ENCODE results near the gene IKBIP. TPM values are rescaled to one million over a fixed set of nuclear protein-coding genes. Genes with fewer than 3 reads are reported as not detected.

IKBIP gene
- total and polyA plus RNA-seq, 2 donors (not counting 1 experiment from before 2014, with no cell fraction given): 1.7 to 12.0 TPM

DNA sequence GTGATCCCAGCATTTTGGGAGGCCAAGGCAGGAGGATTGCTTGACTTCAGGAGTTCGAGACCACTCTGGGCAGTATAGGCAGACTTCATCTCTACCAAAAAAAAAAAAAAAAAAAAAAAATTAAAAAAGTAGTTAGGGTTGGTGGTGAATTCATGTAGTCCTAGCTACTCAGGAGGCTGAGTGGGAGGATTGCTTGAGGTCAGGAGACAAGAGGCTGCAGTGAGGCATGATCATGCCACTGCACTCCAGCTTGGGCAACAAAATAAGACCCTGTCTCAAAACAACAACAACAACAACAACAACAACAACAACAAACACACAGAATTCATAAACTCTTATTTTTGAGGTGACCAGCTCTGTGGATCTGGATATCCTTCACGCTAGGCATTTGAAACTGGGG is 34.0 kb downstream of the IKBIP start:
- WGBS (ENCODE audit: insufficient coverage): no CpG with 5 or more reads among the region's 2 CpGs
- H3K4me1 Mint-ChIP-seq: peaks cover 36% of the 10 kb centered on the region
- no peak overlapping the region for H3K4me3 ChIP-seq (ENCODE audit: control extremely low read depth in 1 of 5, extremely low read depth in 1 of 5, insufficient read depth in 1 of 5, low read depth in 2 of 5, low read length in 4 of 5)
- H3K27ac ChIP-seq (ENCODE audit: low read length in 2 of 2): no peak overlapping the region
- no peaks in the 10 kb centered on the region for H3K9me3 ChIP-seq (ENCODE audit: control extremely low read depth in 1 of 3, control insufficient read depth in 2 of 3, insufficient read depth in 1 of 3, low read length in 2 of 3)
- H3K4me3 Mint-ChIP-seq: no peak overlapping the region
- no peaks in the 10 kb centered on the region for H3K79me2 ChIP-seq (ENCODE audit: control insufficient read depth, insufficient read depth, low read length)
- intact Hi-C loops (cut with micrococcal nuclease): no loop called here
- no peak overlapping the region for H3K4me2 ChIP-seq (replicated peaks; ENCODE audit: low read depth, low read length, poor library complexity, severe bottlenecking)
- peaks cover 0 to 2% of the 10 kb centered on the region in 2 experiments for H3K36me3 ChIP-seq (replicated peaks in 1 of 2; ENCODE audit: control extremely low read depth in 1 of 2, control insufficient read depth in 1 of 2, extremely low read depth in 1 of 2, insufficient read depth in 2 of 2, low read length in 1 of 2)
- ATAC-seq (ENCODE audit: low read depth) (no peak), DNase-seq (no peak)
- CTCF ChIA-PET: interaction anchor here (1.3 to 1.4 kb wide), 2 partner anchors 18 to 26 kb away, joined by 3 to 4 read pairs; no protein-coding TSS in a partner anchor
- no peaks in the 10 kb centered on the region for H3K27me3 Mint-ChIP-seq
- no peak overlapping the region for H3K27ac Mint-ChIP-seq
- POLR2A ChIA-PET: interaction anchor here (0.6 to 0.7 kb wide), 2 partner anchors 17 to 43 kb away, joined by 3 to 6 read pairs; partner anchors contain the start of gene SLC25A3
- no peak for TF ChIP-seq EZH2 (IDR thresholded peaks at IDR 0.05; ENCODE audit: borderline replicate concordance, insufficient read depth, low read depth, low read length, poor library complexity, severe bottlenecking)
- TF ChIP-seq CTCF (IDR thresholded peaks at IDR 0.05): no peak
- peaks cover 18 to 25% of the 10 kb centered on the region in 2 donors for H3K4me1 ChIP-seq (ENCODE audit: control insufficient read depth in 2 of 2, insufficient read depth in 2 of 2, low read length in 2 of 2)
- H3K9ac ChIP-seq (ENCODE audit: low read length): no peak overlapping the region
- no peaks in the 10 kb centered on the region for H3K27me3 ChIP-seq (replicated peaks in 1 of 4; ENCODE audit: control extremely low read depth in 1 of 4, control insufficient read depth in 3 of 4, insufficient read depth in 4 of 4, low read length in 3 of 4)
- H3K9me3 Mint-ChIP-seq (ENCODE audit: insufficient read depth): no peaks in the 10 kb centered on the region
- no peak overlapping the region for H2AFZ ChIP-seq (ENCODE audit: insufficient read depth, low read depth, low read length, poor library complexity, severe bottlenecking)
- H4K20me1 ChIP-seq (ENCODE audit: control insufficient read depth, insufficient read depth, low read length, poor library complexity, severe bottlenecking): no peaks in the 10 kb centered on the region

GRCh38 chr12:98606359-98606988 is 38.1 kb downstream of the IKBIP start:
- no peak overlapping the region for H3K4me3 ChIP-seq (ENCODE audit: control extremely low read depth in 1 of 5, extremely low read depth in 1 of 5, insufficient read depth in 1 of 5, low read depth in 2 of 5, low read length in 4 of 5)
- peak overlapping the region; percentile 76 for H3K4me2 ChIP-seq (replicated peaks; ENCODE audit: low read depth, low read length, poor library complexity, severe bottlenecking)
- peaks cover 16% of the 10 kb centered on the region for H3K4me1 Mint-ChIP-seq
- H3K27ac Mint-ChIP-seq: no peak overlapping the region
- no peak for ATAC-seq (ENCODE audit: low read depth)
- peak overlapping the region; percentile 91 for H3K4me3 Mint-ChIP-seq
- H3K27me3 ChIP-seq (replicated peaks in 1 of 4; ENCODE audit: control extremely low read depth in 1 of 4, control insufficient read depth in 3 of 4, insufficient read depth in 4 of 4, low read length in 3 of 4): no peaks in the 10 kb centered on the region
- intact Hi-C loops (cut with micrococcal nuclease): loop anchor here (1.0 kb wide), 1 partner anchor 48 kb away; no protein-coding TSS in a partner anchor
- no peaks in the 10 kb centered on the region for H4K20me1 ChIP-seq (ENCODE audit: control insufficient read depth, insufficient read depth, low read length, poor library complexity, severe bottlenecking)
- H2AFZ ChIP-seq (ENCODE audit: insufficient read depth, low read depth, low read length, poor library complexity, severe bottlenecking): peak overlapping the region; percentile 75
- H3K9me3 ChIP-seq (ENCODE audit: control extremely low read depth in 1 of 3, control insufficient read depth in 2 of 3, insufficient read depth in 1 of 3, low read length in 2 of 3): no peaks in the 10 kb centered on the region
- no peaks in the 10 kb centered on the region for H3K27me3 Mint-ChIP-seq
- H3K4me1 ChIP-seq (ENCODE audit: control insufficient read depth in 2 of 2, insufficient read depth in 2 of 2, low read length in 2 of 2): peaks cover 4 to 12% of the 10 kb centered on the region in 2 donors
- peaks cover 2 to 26% of the 10 kb centered on the region in 2 experiments for H3K36me3 ChIP-seq (replicated peaks in 1 of 2; ENCODE audit: control extremely low read depth in 1 of 2, control insufficient read depth in 1 of 2, extremely low read depth in 1 of 2, insufficient read depth in 2 of 2, low read length in 1 of 2)
- TF ChIP-seq EZH2 (IDR thresholded peaks at IDR 0.05; ENCODE audit: borderline replicate concordance, insufficient read depth, low read depth, low read length, poor library complexity, severe bottlenecking) (no peak), CTCF (IDR thresholded peaks at IDR 0.05) (no peak)
- DNase-seq: no peak
- no peak overlapping the region for H3K9ac ChIP-seq (ENCODE audit: low read length)
- POLR2A ChIA-PET: interaction anchor here (0.7 to 1.4 kb wide), 3 partner anchors 13 to 38 kb away, joined by 3 to 5 read pairs (median 3); partner anchors contain the start of genes IKBIP and SLC25A3
- WGBS (ENCODE audit: insufficient coverage): no CpG with 5 or more reads among the region's 2 CpGs
- CTCF ChIA-PET: interaction anchor here (0.7 to 6.1 kb wide), 16 partner anchors 8 to 74 kb away, joined by 3 to 36 read pairs (median 4); partner anchors contain the start of gene IKBIP
- no peaks in the 10 kb centered on the region for H3K9me3 Mint-ChIP-seq (ENCODE audit: insufficient read depth)
- no peaks in the 10 kb centered on the region for H3K79me2 ChIP-seq (ENCODE audit: control insufficient read depth, insufficient read depth, low read length)
- H3K27ac ChIP-seq (ENCODE audit: low read length in 2 of 2): peak overlapping the region in 1 of 2 donors; percentile 71

Data from B cell (primary cell).